ENCODE measurements around the gene OR10H3.

OR10H3 gene

DNA sequence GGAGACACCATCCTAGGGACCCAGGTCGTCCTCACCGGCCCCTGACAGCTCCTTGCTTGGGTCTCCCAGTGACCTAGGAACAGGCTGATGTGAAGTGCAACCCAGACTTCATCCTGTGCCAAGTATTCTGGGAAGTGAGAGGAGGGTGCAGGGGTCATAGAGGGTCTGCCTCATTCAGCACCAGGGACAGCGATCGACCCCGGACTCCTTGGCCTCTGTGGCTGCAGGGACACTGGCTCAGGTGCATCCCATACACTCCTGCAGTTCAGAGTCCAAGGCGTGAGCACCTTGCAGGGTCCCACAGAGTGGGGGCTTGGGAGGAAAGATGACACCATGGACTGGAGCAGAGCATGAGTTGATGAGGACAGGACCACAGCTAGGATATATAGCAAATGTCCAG lies 20.0 kb upstream of the OR10H3 start:
- TF ChIP-seq, protein P1, sequence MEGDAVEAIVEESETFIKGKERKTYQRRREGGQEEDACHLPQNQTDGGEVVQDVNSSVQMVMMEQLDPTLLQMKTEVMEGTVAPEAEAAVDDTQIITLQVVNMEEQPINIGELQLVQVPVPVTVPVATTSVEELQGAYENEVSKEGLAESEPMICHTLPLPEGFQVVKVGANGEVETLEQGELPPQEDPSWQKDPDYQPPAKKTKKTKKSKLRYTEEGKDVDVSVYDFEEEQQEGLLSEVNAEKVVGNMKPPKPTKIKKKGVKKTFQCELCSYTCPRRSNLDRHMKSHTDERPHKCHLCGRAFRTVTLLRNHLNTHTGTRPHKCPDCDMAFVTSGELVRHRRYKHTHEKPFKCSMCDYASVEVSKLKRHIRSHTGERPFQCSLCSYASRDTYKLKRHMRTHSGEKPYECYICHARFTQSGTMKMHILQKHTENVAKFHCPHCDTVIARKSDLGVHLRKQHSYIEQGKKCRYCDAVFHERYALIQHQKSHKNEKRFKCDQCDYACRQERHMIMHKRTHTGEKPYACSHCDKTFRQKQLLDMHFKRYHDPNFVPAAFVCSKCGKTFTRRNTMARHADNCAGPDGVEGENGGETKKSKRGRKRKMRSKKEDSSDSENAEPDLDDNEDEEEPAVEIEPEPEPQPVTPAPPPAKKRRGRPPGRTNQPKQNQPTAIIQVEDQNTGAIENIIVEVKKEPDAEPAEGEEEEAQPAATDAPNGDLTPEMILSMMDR (IDR thresholded peaks at IDR 0.05; ENCODE audit: control insufficient read depth, insufficient read depth, low read depth, low read length, missing control alignments) = no peak
- DNase-seq (ENCODE audit: low read depth) = no peak
- no peak overlapping the region for H3K4me3 ChIP-seq (ENCODE audit: control insufficient read depth, low read depth, low read length)

DNA sequence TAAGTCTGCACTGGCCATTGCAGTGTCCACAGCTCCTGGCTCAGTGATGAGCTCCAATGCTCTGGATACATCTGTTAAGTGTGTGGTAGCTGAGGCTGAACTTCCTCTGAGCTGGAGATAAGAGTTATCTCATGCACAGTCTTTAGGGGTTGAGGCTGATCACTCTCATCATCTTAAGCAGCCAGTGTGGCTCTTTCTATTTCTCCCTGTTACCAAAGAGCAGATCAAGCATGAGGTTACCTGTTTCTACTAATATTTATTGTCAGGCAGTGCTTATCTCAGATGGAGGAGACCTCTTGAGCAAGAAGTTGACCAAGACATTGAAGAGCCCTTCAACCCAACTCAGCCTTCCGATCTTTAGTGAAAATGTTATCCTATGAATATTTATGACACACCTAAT lies 16.5 kb upstream of the OR10H3 start:
- TF ChIP-seq, protein P1 (IDR thresholded peaks at IDR 0.05; ENCODE audit: control insufficient read depth, insufficient read depth, low read depth, low read length, missing control alignments) = no peak
- DNase-seq (ENCODE audit: low read depth) = no peak
- no peak overlapping the region for H3K4me3 ChIP-seq (ENCODE audit: control insufficient read depth, low read depth, low read length)

DNA sequence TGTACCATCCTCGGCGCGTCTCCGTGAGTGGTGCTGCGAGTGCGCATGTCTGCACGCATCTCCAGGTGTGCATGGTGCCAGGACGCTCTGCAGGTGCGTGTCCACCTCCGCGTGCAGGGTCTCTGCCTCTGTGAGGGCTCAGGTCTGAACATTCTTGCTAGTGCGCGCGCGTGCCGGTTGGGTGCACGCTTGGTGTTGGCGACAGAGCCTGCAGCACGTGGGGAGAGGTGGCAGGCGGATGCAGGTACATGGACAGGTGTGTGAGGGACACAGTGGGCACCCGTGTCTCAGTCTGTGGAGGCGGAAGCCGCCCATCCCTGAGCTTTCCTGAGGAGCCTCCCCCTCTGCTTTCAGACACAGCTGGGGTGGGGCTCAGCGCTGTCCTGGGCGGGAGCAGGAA lies 14.8 kb upstream of the OR10H3 start:
- no peak for DNase-seq (ENCODE audit: low read depth)
- TF ChIP-seq, protein P1 (IDR thresholded peaks at IDR 0.05; ENCODE audit: control insufficient read depth, insufficient read depth, low read depth, low read length, missing control alignments) = no peak
- no peak overlapping the region for H3K4me3 ChIP-seq (ENCODE audit: control insufficient read depth, low read depth, low read length)

DNA sequence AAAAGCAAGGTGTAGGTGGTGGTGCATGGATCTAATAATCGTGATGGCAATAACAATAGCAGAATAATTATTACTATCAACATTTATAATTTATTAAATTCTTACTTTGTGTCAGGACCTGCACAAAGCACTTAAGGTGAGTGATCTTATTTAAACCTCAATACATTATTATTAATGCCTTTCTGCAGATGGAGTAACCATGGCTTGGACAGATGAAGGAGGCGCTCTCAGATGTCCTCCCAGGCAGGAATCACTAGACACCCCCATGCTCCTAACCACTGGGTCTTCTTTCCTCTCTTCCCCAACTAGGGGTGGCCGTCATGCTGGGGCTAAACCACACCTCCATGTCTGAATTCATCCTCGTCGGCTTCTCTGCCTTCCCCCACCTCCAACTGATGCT lies 10.1 kb upstream of the OR10H3 start, which contains the start of gene OR10H2:
OR10H2 (plus strand) TSS at position 301 of the 400 bp plus-strand sequence; CDS start at position 321, 20 bp downstream.
- H3K4me3 ChIP-seq (ENCODE audit: control insufficient read depth, low read depth, low read length) = no peak within 1 kb of the TSS
- TF ChIP-seq, protein P1 (IDR thresholded peaks at IDR 0.05; ENCODE audit: control insufficient read depth, insufficient read depth, low read depth, low read length, missing control alignments) = no peak
- no peak for DNase-seq (ENCODE audit: low read depth)

DNA sequence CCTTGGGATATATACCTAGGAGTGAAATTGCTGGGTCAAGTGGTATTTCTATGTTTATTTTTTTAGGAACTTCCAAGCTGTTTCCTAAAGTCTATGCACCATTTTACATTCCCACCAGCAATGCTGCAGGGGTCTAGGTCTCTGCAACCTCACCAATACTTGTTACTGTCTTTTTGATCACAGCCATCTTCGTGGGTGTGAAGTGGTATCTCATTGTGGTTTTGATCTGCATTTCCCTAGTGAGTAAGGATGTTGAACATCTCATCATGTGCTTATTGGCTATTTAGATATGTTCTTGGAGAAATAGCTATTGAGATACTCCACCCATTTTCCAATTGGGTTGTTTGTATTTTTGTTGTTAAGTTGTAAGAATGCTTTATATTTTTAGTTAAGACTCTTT lies 7.2 kb upstream of the OR10H3 start:
- DNase-seq (ENCODE audit: low read depth) = no peak
- TF ChIP-seq, protein P1 (IDR thresholded peaks at IDR 0.05; ENCODE audit: control insufficient read depth, insufficient read depth, low read depth, low read length, missing control alignments) = no peak

DNA sequence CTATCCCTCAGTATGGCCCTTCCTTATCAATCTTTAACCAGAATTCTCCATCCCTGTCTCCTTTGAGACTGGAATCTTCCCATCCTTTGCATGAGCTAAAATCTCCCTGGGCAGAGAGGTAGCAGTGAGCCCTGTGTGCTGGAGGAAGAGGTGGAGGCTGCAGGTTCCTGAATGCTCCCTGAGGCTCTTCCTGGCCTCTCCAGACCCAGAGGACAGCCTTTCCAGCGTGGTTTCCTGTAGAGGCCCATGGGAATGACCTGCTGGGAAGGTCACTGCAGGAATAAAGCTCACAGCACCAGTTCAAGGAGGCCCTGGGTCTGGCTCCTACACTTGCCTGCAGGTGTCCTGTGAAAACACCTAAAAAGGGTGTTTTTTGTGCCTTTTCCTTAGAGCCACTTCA lies 5.4 kb upstream of the OR10H3 start:
- DNase-seq (ENCODE audit: low read depth) = no peak
- H3K4me3 ChIP-seq (ENCODE audit: control insufficient read depth, low read depth, low read length) = no peak overlapping the region
- TF ChIP-seq, protein P1 (IDR thresholded peaks at IDR 0.05; ENCODE audit: control insufficient read depth, insufficient read depth, low read depth, low read length, missing control alignments) = no peak

More for the DNA sequence above, 7.2 kb upstream of the OR10H3 start:
- H3K4me3 ChIP-seq (ENCODE audit: control insufficient read depth, low read depth, low read length) = no peak overlapping the region

DNA sequence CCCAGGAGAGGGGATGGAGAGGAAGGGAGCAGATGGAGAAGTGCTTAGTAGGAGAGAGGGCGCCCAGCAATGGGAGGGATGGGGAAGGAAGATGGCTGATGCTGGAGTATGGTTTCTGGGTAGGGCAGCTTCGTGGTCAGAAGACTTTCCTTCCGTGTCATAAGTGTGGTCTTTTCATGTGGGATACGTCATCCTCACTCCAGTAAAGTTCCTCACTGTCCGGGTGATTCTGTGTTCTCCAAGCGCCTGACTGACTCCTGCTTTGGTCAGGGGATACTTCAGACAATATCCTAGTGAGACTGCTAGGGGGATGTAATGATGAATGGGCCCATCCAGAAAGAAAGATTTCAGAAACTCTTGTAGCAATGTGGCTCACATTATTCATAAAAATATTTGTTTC lies 3.9 kb upstream of the OR10H3 start:
- no peak overlapping the region for H3K4me3 ChIP-seq (ENCODE audit: control insufficient read depth, low read depth, low read length)
- no peak for DNase-seq (ENCODE audit: low read depth)
- TF ChIP-seq, protein P1 (IDR thresholded peaks at IDR 0.05; ENCODE audit: control insufficient read depth, insufficient read depth, low read depth, low read length, missing control alignments) = no peak

Data from AG09309 (cell line).